GM21528 (cell line): ENCODE measurements around the gene C9orf152.
A peak's percentile ranks its signal among the peaks of the same experiment; 100 is the strongest.

Experiments used
- ATAC-seq: cut with Tn5 transposase; IDR thresholded peaks from one replicate; pipeline ENCODE4 v1.9.1; 2021; ENCODE audit warnings: mild to moderate bottlenecking, moderate library complexity; ENCODE audit not compliant: unreplicated experiment, low FRiP score

The C9orf152 gene

GRCh38 chr9:110183208-110184145 lies 24.5 kb downstream of the C9orf152 start:
- peak; percentile 70 for ATAC-seq

- ATAC-seq: no peak
These were observed 27.2 kb downstream of the C9orf152 start for GRCh38 chr9:110180511-110181434.

- ATAC-seq: no peak
These were observed 28.2 kb downstream of the C9orf152 start for GRCh38 chr9:110179734-110180133.

- no peak for ATAC-seq
These were observed 29.7 kb downstream of the C9orf152 start for GRCh38 chr9:110178281-110178680.

GRCh38 chr9:110175275-110175968 lies 32.5 kb downstream of the C9orf152 start:
- no peak for ATAC-seq

GRCh38 chr9:110173322-110173642 lies 34.7 kb downstream of the C9orf152 start:
- no peak for ATAC-seq

GRCh38 chr9:110170357-110171257 lies 37.4 kb downstream of the C9orf152 start:
- ATAC-seq: no peak

- no peak for ATAC-seq
These were observed 39.5 kb downstream of the C9orf152 start for GRCh38 chr9:110168486-110168885.

- no peak for ATAC-seq
These were observed 46.0 kb downstream of the C9orf152 start for GRCh38 chr9:110161940-110162339.

GRCh38 chr9:110160685-110161084 lies 47.3 kb downstream of the C9orf152 start:
- no peak for ATAC-seq

- ATAC-seq: no peak
These were observed 47.8 kb downstream of the C9orf152 start for GRCh38 chr9:110160123-110160522.

GRCh38 chr9:110157823-110158664 lies 49.9 kb downstream of the C9orf152 start:
- ATAC-seq: no peak

GRCh38 chr9:110156902-110157301 lies 51.1 kb downstream of the C9orf152 start:
- peak; percentile 87 for ATAC-seq

- peak; percentile 16 for ATAC-seq
These were observed 51.5 kb downstream of the C9orf152 start for GRCh38 chr9:110156416-110156815.

GRCh38 chr9:110155751-110156150 lies 52.2 kb downstream of the C9orf152 start:
- no peak for ATAC-seq

GRCh38 chr9:110153431-110153830 lies 54.5 kb downstream of the C9orf152 start:
- no peak for ATAC-seq

GRCh38 chr9:110152704-110153374 lies 55.1 kb downstream of the C9orf152 start:
- ATAC-seq: no peak
